Suprapubic skin (tissue), 4 donors: Measurements from ENCODE around the gene RGS6. TPM values are rescaled to one million over a fixed set of nuclear protein-coding genes. Genes with fewer than 3 reads are reported as not detected.

Experiments
- DNase-seq, 2 donors: peaks; one replicate each; pipeline ENCODE4 v3.0.0-alpha.2; 2019; ENCODE audit warnings: low spot score in 2 of 2
- H3K27ac ChIP-seq: fragments of 200-600 bp; sonication (generic); one replicate; pipeline ENCODE4 v1.5.1; 2019
- H3K27me3 ChIP-seq: fragments of 200-600 bp; sonication (generic); one replicate; pipeline ENCODE4 v1.5.1; 2019
- H3K36me3 ChIP-seq: fragments of 200-600 bp; sonication (generic); one replicate; pipeline ENCODE4 v1.5.1; 2019
- H3K4me1 ChIP-seq: fragments of 200-600 bp; sonication (generic); one replicate; pipeline ENCODE4 v1.5.1; 2019
- H3K4me3 ChIP-seq: fragments of 200-600 bp; sonication (generic); one replicate; pipeline ENCODE4 v1.5.1; 2019; ENCODE audit warnings: mild to moderate bottlenecking
- H3K9me3 ChIP-seq: fragments of 200-600 bp; sonication (generic); one replicate; pipeline ENCODE4 v1.5.1; 2019
- EP300 ChIP-seq: sonication (generic); formaldehyde crosslinking; IDR thresholded peaks from one replicate; pipeline ENCODE4 v1.6.1; 2017; ENCODE audit warnings: antibody characterized with exemption
- POLR2A ChIP-seq, 2 donors: fragments of 450-650 bp; IDR thresholded peaks; one replicate each; pipeline ENCODE4 v1.6.1; 2017; ENCODE audit warnings: antibody characterized with exemption in 2 of 2, mild to moderate bottlenecking in 2 of 2, moderate library complexity in 2 of 2
- POLR2AphosphoS5 ChIP-seq, 3 donors: sonication (generic); formaldehyde crosslinking; IDR thresholded peaks; one replicate each; pipeline ENCODE4 v1.6.1; 2017; ENCODE audit warnings: antibody characterized with exemption in 3 of 3
- WGBS: methylation state at CpG from one replicate; pipeline ENCODE4 v1.1.5; 2018; 5-methylcytosine and 5-hydroxymethylcytosine counted together
- total RNA-seq, 4 donors: library from RNA; depleted of rRNA; stranded (reverse); fragments of >200 nt; gene quantifications; one replicate each; pipeline ENCODE4 v1.1.0, GENCODE V29; 2016
- TF ChIP-seq, protein P1 (sequence below), 2 donors: fragments of 200-600 bp in 1 of 2; fragments of 450-650 bp in 1 of 2; sonication (generic) in 1 of 2; IDR thresholded peaks; one replicate each; pipeline ENCODE4 v1.5.1; 2016 to 2019; ENCODE audit warnings: antibody characterized with exemption in 2 of 2, mild to moderate bottlenecking in 1 of 2, moderate library complexity in 1 of 2

RGS6 gene
- total RNA-seq, 4 donors from 2014 or later = 0.08 to 4.4 (median 1.0) TPM

DNA sequence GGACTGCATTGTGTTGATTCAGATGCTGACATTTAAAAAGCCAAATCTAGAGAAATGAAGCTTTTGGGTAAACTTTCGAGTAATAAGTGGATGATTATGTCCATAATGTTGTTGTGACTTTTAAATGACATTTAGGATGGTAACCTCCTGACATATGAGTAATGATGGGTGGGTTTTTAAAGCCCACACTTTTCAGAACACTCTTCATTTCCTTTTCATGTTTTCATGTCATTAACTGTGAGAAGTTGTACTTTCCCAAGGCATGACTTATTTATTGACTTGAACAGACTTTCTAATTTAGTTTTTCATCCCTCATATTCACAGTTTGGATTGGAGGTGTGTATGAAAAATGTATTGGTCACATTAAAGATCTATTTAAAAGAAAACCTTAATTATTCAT lies 35.5 kb downstream of the RGS6 start:
- 68% methylated on average over 1 of the region's 1 CpG for WGBS

DNA sequence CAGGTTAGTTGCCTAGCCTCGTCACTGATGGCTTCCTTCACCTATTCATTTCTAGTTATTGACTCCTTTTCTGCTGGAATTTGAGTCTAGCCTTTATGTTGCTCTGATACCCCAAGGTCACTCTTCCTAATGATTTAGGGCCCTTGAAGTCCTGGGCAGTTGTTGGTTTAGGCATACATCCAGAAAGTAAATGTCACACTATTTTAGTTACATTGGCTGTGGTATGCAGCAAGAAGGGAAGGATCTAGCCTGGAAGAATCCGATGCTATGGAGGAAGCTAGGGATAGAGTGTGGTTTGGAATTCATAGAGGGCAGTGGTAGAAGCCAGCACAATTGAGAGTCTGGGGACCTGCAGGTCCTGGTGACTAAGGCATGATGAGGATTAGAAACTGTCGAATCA lies 38.0 kb downstream of the RGS6 start:
- DNase-seq = no peak
- H3K27me3 ChIP-seq = no peaks in the 10 kb centered on the region
- H3K36me3 ChIP-seq = no peaks in the 10 kb centered on the region
- H3K4me1 ChIP-seq = no peaks in the 10 kb centered on the region
- H3K4me3 ChIP-seq = no peak overlapping the region
- no peaks in the 10 kb centered on the region for H3K9me3 ChIP-seq
- TF ChIP-seq, protein P1, sequence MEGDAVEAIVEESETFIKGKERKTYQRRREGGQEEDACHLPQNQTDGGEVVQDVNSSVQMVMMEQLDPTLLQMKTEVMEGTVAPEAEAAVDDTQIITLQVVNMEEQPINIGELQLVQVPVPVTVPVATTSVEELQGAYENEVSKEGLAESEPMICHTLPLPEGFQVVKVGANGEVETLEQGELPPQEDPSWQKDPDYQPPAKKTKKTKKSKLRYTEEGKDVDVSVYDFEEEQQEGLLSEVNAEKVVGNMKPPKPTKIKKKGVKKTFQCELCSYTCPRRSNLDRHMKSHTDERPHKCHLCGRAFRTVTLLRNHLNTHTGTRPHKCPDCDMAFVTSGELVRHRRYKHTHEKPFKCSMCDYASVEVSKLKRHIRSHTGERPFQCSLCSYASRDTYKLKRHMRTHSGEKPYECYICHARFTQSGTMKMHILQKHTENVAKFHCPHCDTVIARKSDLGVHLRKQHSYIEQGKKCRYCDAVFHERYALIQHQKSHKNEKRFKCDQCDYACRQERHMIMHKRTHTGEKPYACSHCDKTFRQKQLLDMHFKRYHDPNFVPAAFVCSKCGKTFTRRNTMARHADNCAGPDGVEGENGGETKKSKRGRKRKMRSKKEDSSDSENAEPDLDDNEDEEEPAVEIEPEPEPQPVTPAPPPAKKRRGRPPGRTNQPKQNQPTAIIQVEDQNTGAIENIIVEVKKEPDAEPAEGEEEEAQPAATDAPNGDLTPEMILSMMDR (IDR thresholded peaks at IDR 0.05) = no peak
- TF ChIP-seq POLR2A (IDR thresholded peaks at IDR 0.05) = no peak
- no peak for TF ChIP-seq POLR2AphosphoS5 (IDR thresholded peaks at IDR 0.05)
- TF ChIP-seq EP300 = no peak
- H3K27ac ChIP-seq = no peak overlapping the region
- WGBS = 76% methylated on average over 3 of the region's 3 CpGs

More for the DNA sequence above, 35.5 kb downstream of the RGS6 start:
- no peak for DNase-seq
- H3K36me3 ChIP-seq = no peaks in the 10 kb centered on the region
- no peaks in the 10 kb centered on the region for H3K9me3 ChIP-seq
- no peak overlapping the region for H3K4me3 ChIP-seq
- TF ChIP-seq POLR2AphosphoS5 (IDR thresholded peaks at IDR 0.05) (no peak), POLR2A (IDR thresholded peaks at IDR 0.05) (no peak), EP300 (no peak)
- TF ChIP-seq, protein P1 (IDR thresholded peaks at IDR 0.05) = no peak
- H3K27me3 ChIP-seq = no peaks in the 10 kb centered on the region
- H3K27ac ChIP-seq = no peak overlapping the region
- no peaks in the 10 kb centered on the region for H3K4me1 ChIP-seq

DNA sequence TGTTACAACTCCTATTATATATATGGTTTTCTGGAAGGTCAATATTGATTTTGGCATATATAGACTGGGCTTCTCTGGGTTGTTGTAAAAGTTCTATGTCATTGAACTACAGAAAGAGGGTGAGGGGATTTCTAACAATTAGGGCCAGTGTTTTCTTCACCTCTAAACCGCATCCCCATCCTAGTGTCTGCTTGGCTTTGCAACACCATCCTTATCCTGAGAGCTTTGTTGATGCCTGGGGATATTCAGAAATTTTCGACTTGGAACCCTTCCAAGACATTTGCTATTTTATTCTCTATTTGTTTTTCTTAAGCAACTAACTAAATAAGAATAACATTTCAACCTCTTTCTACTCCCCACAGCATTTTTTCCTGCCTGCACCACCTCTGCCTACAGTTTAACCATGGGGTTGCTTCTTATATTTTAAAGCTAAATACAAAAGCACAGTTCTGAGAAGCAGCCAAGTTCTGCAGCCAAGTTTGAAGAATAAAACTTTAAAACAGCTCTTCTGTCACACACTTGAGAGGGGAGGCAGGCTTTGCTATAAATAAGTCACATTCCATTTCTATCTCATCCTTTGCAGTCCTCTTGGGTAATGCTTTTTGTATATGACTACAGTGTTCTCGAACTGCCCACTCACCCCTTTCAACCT lies 53.4 kb downstream of the RGS6 start:
- Histone ChIP-seq H3K9me3 (no peaks in the 10 kb centered on the region), H3K4me1 (no peaks in the 10 kb centered on the region), H3K27me3 (no peaks in the 10 kb centered on the region), H3K27ac (no peak overlapping the region), H3K4me3 (no peak overlapping the region), H3K36me3 (no peaks in the 10 kb centered on the region)
- TF ChIP-seq POLR2A (IDR thresholded peaks at IDR 0.05) = no peak
- no peak for TF ChIP-seq EP300
- TF ChIP-seq, protein P1 (IDR thresholded peaks at IDR 0.05) = no peak
- no peak for TF ChIP-seq POLR2AphosphoS5 (IDR thresholded peaks at IDR 0.05)
- 19% methylated on average over 3 of the region's 3 CpGs for WGBS
- no peak for DNase-seq

DNA sequence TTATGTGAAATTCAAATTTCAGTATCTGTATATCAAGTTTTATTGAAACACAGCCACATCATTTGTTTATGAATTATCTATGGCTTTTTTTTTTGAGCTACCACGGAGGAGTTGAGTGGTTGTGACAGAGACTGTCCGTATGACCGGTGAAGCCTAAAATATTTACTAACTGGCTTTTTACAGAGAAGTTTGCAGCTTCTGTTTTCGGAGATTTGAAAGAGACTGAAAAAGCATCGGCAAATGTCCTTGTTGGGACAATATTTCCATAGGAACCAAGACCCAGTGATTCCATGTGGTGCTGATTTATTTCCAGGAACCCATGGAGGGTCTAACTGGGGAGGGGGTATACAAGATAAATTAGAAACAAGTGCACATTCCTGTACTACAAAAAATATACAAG lies 56.2 kb downstream of the RGS6 start:
- Histone ChIP-seq H3K27ac (no peak overlapping the region), H3K9me3 (no peaks in the 10 kb centered on the region), H3K4me1 (no peaks in the 10 kb centered on the region), H3K27me3 (no peaks in the 10 kb centered on the region), H3K36me3 (no peaks in the 10 kb centered on the region), H3K4me3 (no peak overlapping the region)
- no peak for DNase-seq
- WGBS = 86% methylated on average over 5 of the region's 5 CpGs
- no peak for TF ChIP-seq POLR2AphosphoS5 (IDR thresholded peaks at IDR 0.05)
- TF ChIP-seq EP300 = no peak
- TF ChIP-seq, protein P1 (IDR thresholded peaks at IDR 0.05) = no peak
- TF ChIP-seq POLR2A (IDR thresholded peaks at IDR 0.05) = no peak

DNA sequence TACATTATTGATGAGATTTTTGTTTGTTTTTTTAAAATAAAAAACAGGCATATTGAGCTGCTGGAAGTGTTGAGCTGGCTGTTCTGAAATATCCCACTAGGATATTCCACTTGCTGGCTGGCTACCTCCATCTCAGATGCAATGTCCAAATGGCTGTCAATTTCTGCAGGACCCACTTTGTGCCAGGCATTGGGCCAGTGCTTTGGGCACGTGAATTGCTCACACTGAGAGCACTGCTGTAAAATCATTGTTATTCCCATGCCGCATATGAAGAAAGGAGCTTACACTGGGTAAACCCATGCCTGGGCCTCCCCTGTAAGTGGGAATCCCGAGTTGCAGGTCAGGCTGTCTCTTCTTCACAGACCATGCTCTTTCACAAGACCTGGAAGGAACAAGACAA lies 56.7 kb downstream of the RGS6 start:
- TF ChIP-seq POLR2AphosphoS5 (IDR thresholded peaks at IDR 0.05) (no peak), EP300 (no peak), POLR2A (IDR thresholded peaks at IDR 0.05) (no peak)
- TF ChIP-seq, protein P1 (IDR thresholded peaks at IDR 0.05) = no peak
- WGBS = 79% methylated on average over 3 of the region's 3 CpGs
- H3K27me3 ChIP-seq = no peaks in the 10 kb centered on the region
- DNase-seq = no peak
- no peak overlapping the region for H3K4me3 ChIP-seq
- no peaks in the 10 kb centered on the region for H3K9me3 ChIP-seq
- H3K36me3 ChIP-seq = no peaks in the 10 kb centered on the region
- H3K27ac ChIP-seq = no peak overlapping the region
- H3K4me1 ChIP-seq = no peaks in the 10 kb centered on the region
